ENCODE data around the gene ZBTB40.

Gene ZBTB40

GRCh38 chr1:22524481-22524880, 72.8 kb downstream of the ZBTB40 start:
- no peak overlapping the region for H3K4me3 ChIP-seq (ENCODE audit: low read depth, low read length)

GRCh38 chr1:22525211-22525610, 73.6 kb downstream of the ZBTB40 start:
- no peak overlapping the region for H3K4me3 ChIP-seq (ENCODE audit: low read depth, low read length)
- no peak for TF ChIP-seq CTCF (IDR thresholded peaks at IDR 0.05; ENCODE audit: low read depth, low read length)

More at GRCh38 chr1:22524481-22524880, 72.8 kb downstream of the ZBTB40 start:
- TF ChIP-seq CTCF (IDR thresholded peaks at IDR 0.05; ENCODE audit: low read depth, low read length), result no peak

DNA sequence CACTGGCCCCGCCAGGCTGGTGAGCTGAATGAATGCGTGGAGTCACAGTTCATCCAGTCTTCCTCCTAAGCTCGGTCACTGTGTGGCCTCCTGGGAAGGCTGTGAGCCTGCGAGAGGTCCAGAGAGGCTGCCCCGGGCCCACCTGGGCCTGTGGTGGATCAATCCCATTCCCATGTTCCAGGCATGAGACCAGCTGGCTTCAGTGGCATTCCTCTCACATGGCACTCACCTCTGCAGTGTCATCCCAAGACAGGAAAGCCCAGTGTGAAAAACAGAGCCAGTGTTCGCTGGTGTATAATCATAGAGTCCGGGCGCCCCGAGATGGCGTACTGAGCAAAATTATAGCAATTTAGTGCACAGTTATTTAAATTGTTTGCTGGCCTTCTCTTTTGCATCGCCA, 74.0 kb downstream of the ZBTB40 start:
- no peak overlapping the region for H3K4me3 ChIP-seq (ENCODE audit: low read depth, low read length)
- TF ChIP-seq CTCF (IDR thresholded peaks at IDR 0.05; ENCODE audit: low read depth, low read length), result no peak

DNA sequence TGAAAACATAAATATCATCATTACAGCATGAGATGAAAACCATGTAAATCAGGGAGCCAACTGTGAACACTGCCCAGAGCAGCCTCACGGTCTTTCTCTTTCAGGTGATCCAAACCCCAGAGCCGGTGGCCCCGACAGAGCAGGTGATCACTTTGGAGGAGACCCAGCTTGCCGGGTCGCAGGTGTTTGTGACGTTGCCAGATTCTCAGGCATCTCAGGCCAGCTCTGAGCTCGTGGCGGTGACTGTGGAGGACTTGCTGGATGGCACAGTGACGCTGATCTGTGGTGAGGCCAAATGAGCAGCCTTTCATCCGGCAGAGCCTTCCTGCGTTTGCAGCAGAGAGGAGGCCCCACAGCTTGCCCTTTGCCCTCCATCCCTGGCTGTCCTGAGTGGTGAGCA, 74.4 kb downstream of the ZBTB40 start:
- H3K4me3 ChIP-seq (ENCODE audit: low read depth, low read length), result no peak overlapping the region
- TF ChIP-seq CTCF (IDR thresholded peaks at IDR 0.05; ENCODE audit: low read depth, low read length), result no peak

GRCh38 chr1:22526677-22527076, 75.0 kb downstream of the ZBTB40 start:
- TF ChIP-seq CTCF (IDR thresholded peaks at IDR 0.05; ENCODE audit: low read depth, low read length), result no peak
- H3K4me3 ChIP-seq (ENCODE audit: low read depth, low read length), result no peak overlapping the region

DNA sequence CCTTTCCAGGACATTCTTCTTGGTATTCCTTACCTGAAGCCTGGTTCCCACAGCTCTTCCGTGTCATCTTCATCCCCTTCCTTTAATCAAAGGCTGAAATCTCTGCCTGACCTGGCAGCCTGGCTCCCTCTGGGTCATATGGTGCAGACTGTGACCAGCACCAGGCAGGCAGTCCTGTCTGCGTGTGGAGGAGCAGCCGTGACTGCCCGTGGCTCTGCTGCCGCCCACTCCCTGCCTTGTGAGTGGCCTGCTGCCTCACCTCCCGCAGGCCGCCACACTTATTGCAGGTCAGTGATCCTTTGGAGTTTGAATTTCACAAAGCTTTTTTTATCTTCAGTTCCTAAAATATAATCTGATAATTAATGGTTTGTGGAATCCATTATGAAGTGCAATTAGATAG, 75.5 kb downstream of the ZBTB40 start:
- no peak for TF ChIP-seq CTCF (IDR thresholded peaks at IDR 0.05; ENCODE audit: low read depth, low read length)
- H3K4me3 ChIP-seq (ENCODE audit: low read depth, low read length), result no peak overlapping the region

- no peak for TF ChIP-seq CTCF (IDR thresholded peaks at IDR 0.05; ENCODE audit: low read depth, low read length)
- no peak overlapping the region for H3K4me3 ChIP-seq (ENCODE audit: low read depth, low read length)
These were observed 76.1 kb downstream of the ZBTB40 start for GRCh38 chr1:22527555-22528296.
